GM21529 (cell line): Measurements from ENCODE around the gene SLC2A14.
"Not testable (repeated sequence)": the region's sequence is repeated elsewhere in the genome, so short reads cannot be mapped to it uniquely, and the experiment has no call there.

Experiments used
- ATAC-seq: cut with Tn5 transposase; IDR thresholded peaks from one replicate; pipeline ENCODE4 v1.9.1; 2021; ENCODE audit not compliant: unreplicated experiment

The SLC2A14 gene

GRCh38 chr12:7835116-7835515 is 37.6 kb downstream of the SLC2A14 start:
- no peak for ATAC-seq

GRCh38 chr12:7834701-7835100 is 38.0 kb downstream of the SLC2A14 start:
- ATAC-seq = no peak

GRCh38 chr12:7833831-7834230 is 38.9 kb downstream of the SLC2A14 start:
- ATAC-seq = no peak

GRCh38 chr12:7833201-7833600 is 39.5 kb downstream of the SLC2A14 start:
- ATAC-seq = not testable (repeated sequence)

GRCh38 chr12:7832059-7832696 is 40.5 kb downstream of the SLC2A14 start:
- peak; percentile 57 for ATAC-seq

- not testable (repeated sequence) for ATAC-seq
Observed at GRCh38 chr12:7829737-7830136, 43.0 kb downstream of the SLC2A14 start.

- not testable (repeated sequence) for ATAC-seq
Observed at GRCh38 chr12:7825754-7826153, 47.0 kb downstream of the SLC2A14 start.

GRCh38 chr12:7806863-7807487 is 65.7 kb downstream of the SLC2A14 start:
- no peak for ATAC-seq

GRCh38 chr12:7806319-7806718 is 66.4 kb downstream of the SLC2A14 start:
- not testable (repeated sequence) for ATAC-seq

GRCh38 chr12:7801460-7801859 is 71.3 kb downstream of the SLC2A14 start:
- no peak for ATAC-seq

- not testable (repeated sequence) for ATAC-seq
Observed at GRCh38 chr12:7798750-7799308, 73.9 kb downstream of the SLC2A14 start.

GRCh38 chr12:7797698-7798398 is 74.9 kb downstream of the SLC2A14 start:
- ATAC-seq = no peak

GRCh38 chr12:7797269-7797668 is 75.4 kb downstream of the SLC2A14 start:
- ATAC-seq = not testable (repeated sequence)

- no peak for ATAC-seq
Observed at GRCh38 chr12:7793211-7793610, 79.5 kb downstream of the SLC2A14 start.

GRCh38 chr12:7788884-7789528 is 83.7 kb downstream of the SLC2A14 start, which contains the start of gene NANOG:
Gene NANOG (plus strand): TSS chr12:7789402. CDS start chr12:7789615, 213 bp downstream.
- ATAC-seq = not testable (repeated sequence)

- no peak for ATAC-seq
Observed at GRCh38 chr12:7788294-7788660, 84.4 kb downstream of the SLC2A14 start.

GRCh38 chr12:7787574-7788293 is 85.0 kb downstream of the SLC2A14 start:
- ATAC-seq = no peak

- no peak for ATAC-seq
Observed at GRCh38 chr12:7784701-7785100, 88.0 kb downstream of the SLC2A14 start.

GRCh38 chr12:7783433-7783832 is 89.3 kb downstream of the SLC2A14 start:
- not testable (repeated sequence) for ATAC-seq

GRCh38 chr12:7782055-7782454 is 90.7 kb downstream of the SLC2A14 start:
- ATAC-seq = no peak

- no peak for ATAC-seq
Observed at GRCh38 chr12:7781274-7781673, 91.4 kb downstream of the SLC2A14 start.
